NCI-H1092 treated with DMSO at 0.1 percent for 48 hours (cell line): ENCODE results near the gene THOC2.
A peak's percentile ranks its signal among the peaks of the same experiment; 100 is the strongest.
"Not testable (repeated sequence)": the region's sequence is repeated elsewhere in the genome, so short reads cannot be mapped to it uniquely, and the experiment has no call there.

Source experiments
- DNase-seq: peaks from one replicate; lab custom pipeline; 2025; lab: John Stamatoyannopoulos, UW

Gene THOC2

GRCh38 chrX:123732670-123733363, at the start of gene THOC2:
Gene THOC2 (minus strand): TSS chrX:123733052. CDS start chrX:123733022, 30 bp downstream.
- peak; percentile 87 for DNase-seq

- DNase-seq = not testable (repeated sequence)
Observed at GRCh38 chrX:123781786-123782185, 48.9 kb upstream of the THOC2 start.

- DNase-seq = no peak
Observed at GRCh38 chrX:123779908-123780396, 47.1 kb upstream of the THOC2 start.

GRCh38 chrX:123773258-123773988, 40.6 kb upstream of the THOC2 start:
- no peak for DNase-seq

- no peak for DNase-seq
Observed at GRCh38 chrX:123771449-123772064, 38.7 kb upstream of the THOC2 start.

- DNase-seq = peak; percentile 93
Observed at GRCh38 chrX:123764967-123765871, 32.4 kb upstream of the THOC2 start.

GRCh38 chrX:123759849-123760248, 27.0 kb upstream of the THOC2 start:
- not testable (repeated sequence) for DNase-seq

- DNase-seq = not testable (repeated sequence)
Observed at GRCh38 chrX:123757794-123758193, 24.9 kb upstream of the THOC2 start.

- DNase-seq = no peak
Observed at GRCh38 chrX:123756320-123756719, 23.5 kb upstream of the THOC2 start.

- no peak for DNase-seq
Observed at GRCh38 chrX:123755107-123755506, 22.3 kb upstream of the THOC2 start.

- no peak for DNase-seq
Observed at GRCh38 chrX:123753656-123754350, 21.0 kb upstream of the THOC2 start.

- no peak for DNase-seq
Observed at GRCh38 chrX:123749643-123750042, 16.8 kb upstream of the THOC2 start.

- no peak for DNase-seq
Observed at GRCh38 chrX:123745511-123745910, 12.7 kb upstream of the THOC2 start.

GRCh38 chrX:123743312-123743711, 10.5 kb upstream of the THOC2 start:
- DNase-seq = no peak

- no peak for DNase-seq
Observed at GRCh38 chrX:123742440-123742839, 9.6 kb upstream of the THOC2 start.

- no peak for DNase-seq
Observed at GRCh38 chrX:123740536-123740935, 7.7 kb upstream of the THOC2 start.

- no peak for DNase-seq
Observed at GRCh38 chrX:123740006-123740405, 7.2 kb upstream of the THOC2 start.

GRCh38 chrX:123739474-123739873, 6.6 kb upstream of the THOC2 start:
- DNase-seq = no peak

GRCh38 chrX:123738378-123738940, 5.6 kb upstream of the THOC2 start:
- DNase-seq = no peak

- no peak for DNase-seq
Observed at GRCh38 chrX:123736333-123736921, 3.6 kb upstream of the THOC2 start.
